ENCODE results near the gene GP2. TPM values are rescaled to one million over a fixed set of nuclear protein-coding genes. Genes with fewer than 3 reads are reported as not detected.

The GP2 gene
- polyA plus RNA-seq, 3 donors: not detected

DNA sequence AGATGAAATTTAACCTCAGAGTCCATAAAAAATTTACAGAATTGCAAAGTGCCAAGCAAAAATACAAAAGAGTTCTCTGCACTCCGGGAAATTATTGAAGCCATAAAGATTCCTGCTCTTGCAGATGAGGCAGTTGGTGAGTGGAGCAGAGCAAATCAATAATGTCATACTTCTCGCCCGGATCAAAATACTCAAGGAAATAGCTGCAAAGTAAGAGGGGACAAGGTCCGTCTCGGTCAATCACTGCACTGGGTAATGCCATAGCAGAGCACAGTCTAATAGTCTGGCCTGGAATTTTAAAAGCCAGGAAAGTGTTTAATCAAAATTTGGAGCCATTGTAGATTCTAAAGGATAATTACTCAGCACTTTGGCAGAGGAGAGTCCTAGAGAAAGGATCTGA lies 58.9 kb downstream of the GP2 start:
- H3K4me1 ChIP-seq (ENCODE audit: control insufficient read depth in 1 of 2, insufficient read depth in 2 of 2, low read length in 2 of 2): no peaks in the 10 kb centered on the region
- 72% methylated on average over 5 of the region's 5 CpGs for WGBS (ENCODE audit: insufficient coverage)
- no peak for TF ChIP-seq CTCF (IDR thresholded peaks at IDR 0.05)

DNA sequence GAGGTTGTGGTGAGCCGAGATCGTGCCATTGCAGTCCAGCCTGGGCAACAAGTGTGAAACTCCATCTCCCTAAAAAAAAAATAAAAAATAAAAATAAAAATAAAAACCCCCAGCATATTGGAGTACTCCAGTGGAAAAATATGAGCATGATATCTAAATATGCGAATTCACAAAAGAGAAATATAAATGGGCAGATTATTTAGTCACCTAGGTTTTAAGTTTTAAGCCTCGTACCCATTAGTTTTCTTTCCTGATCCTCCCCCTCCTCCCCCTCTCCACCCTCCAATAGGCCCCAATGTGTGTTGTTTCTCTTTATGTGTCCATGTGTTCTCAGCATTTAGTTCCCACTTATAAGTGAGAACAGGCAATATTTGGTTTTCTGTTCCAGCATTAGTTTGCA lies 62.3 kb downstream of the GP2 start:
- intact Hi-C loops (cut with micrococcal nuclease): no loop called here
- no CpG with 5 or more reads among the region's 4 CpGs for WGBS (ENCODE audit: insufficient coverage)
- Histone ChIP-seq H3K4me1 (ENCODE audit: control insufficient read depth in 1 of 2, insufficient read depth in 2 of 2, low read length in 2 of 2) (peaks cover 0 to 2% of the 10 kb centered on the region in 2 donors), H4K20me1 (ENCODE audit: insufficient read depth, low read length) (no peaks in the 10 kb centered on the region), H3K4me3 (replicated peaks in 1 of 3; ENCODE audit: low read depth in 2 of 3, low read length in 3 of 3) (no peak overlapping the region), H3K27ac (ENCODE audit: low read depth in 1 of 2, low read length in 2 of 2) (no peak overlapping the region), H3K9ac (ENCODE audit: insufficient read depth, low read length, poor library complexity, severe bottlenecking) (no peak overlapping the region), H3K9me3 (replicated peaks in 1 of 2; ENCODE audit: control insufficient read depth in 1 of 2, insufficient read depth in 1 of 2, low read length in 2 of 2) (no peaks in the 10 kb centered on the region), H3K36me3 (replicated peaks in 1 of 2; ENCODE audit: control insufficient read depth in 1 of 2, insufficient read depth in 2 of 2, low read length in 2 of 2) (no peaks in the 10 kb centered on the region), H3K27me3 (ENCODE audit: control insufficient read depth in 2 of 2, insufficient read depth in 2 of 2, low read length in 2 of 2) (peaks cover 0 to 2% of the 10 kb centered on the region in 2 donors), H3K4me2 (replicated peaks; ENCODE audit: extremely low read depth, low read length, poor library complexity, severe bottlenecking) (no peak overlapping the region), H2AFZ (ENCODE audit: insufficient read depth, low read depth, low read length, poor library complexity, severe bottlenecking) (no peak overlapping the region), H3K79me2 (ENCODE audit: insufficient read depth, low read length) (no peaks in the 10 kb centered on the region)
- no peak for DNase-seq
- no peaks in the 10 kb centered on the region for H3K36me3 Mint-ChIP-seq
- peaks cover 1 to 9% (median 5%) of the 10 kb centered on the region in 3 donors for H3K27me3 Mint-ChIP-seq (ENCODE audit: low read depth in 3 of 3)
- TF ChIP-seq CTCF (IDR thresholded peaks at IDR 0.05): no peak
- H3K9me3 Mint-ChIP-seq: peaks cover 0 to 2% (median 0%) of the 10 kb centered on the region in 7 donors
- no peak overlapping the region for H3K4me3 Mint-ChIP-seq
- no peak overlapping the region for H3K27ac Mint-ChIP-seq
- H3K4me1 Mint-ChIP-seq: no peaks in the 10 kb centered on the region

More for the DNA sequence above, 58.9 kb downstream of the GP2 start:
- no peak overlapping the region for H3K9ac ChIP-seq (ENCODE audit: insufficient read depth, low read length, poor library complexity, severe bottlenecking)
- H3K27ac ChIP-seq (ENCODE audit: low read depth in 1 of 2, low read length in 2 of 2): no peak overlapping the region
- Mint-ChIP-seq H3K27me3 (ENCODE audit: low read depth in 3 of 3) (peaks cover 1 to 8% (median 5%) of the 10 kb centered on the region in 3 donors), H3K4me1 (no peaks in the 10 kb centered on the region), H3K36me3 (no peaks in the 10 kb centered on the region), H3K27ac (no peak overlapping the region), H3K9me3 (no peaks in the 10 kb centered on the region), H3K4me3 (no peak overlapping the region)
- no peak overlapping the region for H2AFZ ChIP-seq (ENCODE audit: insufficient read depth, low read depth, low read length, poor library complexity, severe bottlenecking)
- no peaks in the 10 kb centered on the region for H3K79me2 ChIP-seq (ENCODE audit: insufficient read depth, low read length)
- H3K4me3 ChIP-seq (replicated peaks in 1 of 3; ENCODE audit: low read depth in 2 of 3, low read length in 3 of 3): no peak overlapping the region
- H3K4me2 ChIP-seq (replicated peaks; ENCODE audit: extremely low read depth, low read length, poor library complexity, severe bottlenecking): no peak overlapping the region
- no peak for DNase-seq
- no peaks in the 10 kb centered on the region for H4K20me1 ChIP-seq (ENCODE audit: insufficient read depth, low read length)
- peaks cover 0 to 2% of the 10 kb centered on the region in 2 donors for H3K27me3 ChIP-seq (ENCODE audit: control insufficient read depth in 2 of 2, insufficient read depth in 2 of 2, low read length in 2 of 2)
- no peaks in the 10 kb centered on the region for H3K36me3 ChIP-seq (replicated peaks in 1 of 2; ENCODE audit: control insufficient read depth in 1 of 2, insufficient read depth in 2 of 2, low read length in 2 of 2)
- intact Hi-C loops (cut with micrococcal nuclease): no loop called here
- H3K9me3 ChIP-seq (replicated peaks in 1 of 2; ENCODE audit: control insufficient read depth in 1 of 2, insufficient read depth in 1 of 2, low read length in 2 of 2): no peaks in the 10 kb centered on the region
